GM12892 (cell line): Measurements from ENCODE around the gene CAMP.
"Not testable (repeated sequence)": the region's sequence is repeated elsewhere in the genome, so short reads cannot be mapped to it uniquely, and the experiment has no call there.

Experiments
- DNase-seq: peaks from one replicate; pipeline ENCODE4 v3.0.0; 2011; ENCODE audit not compliant: insufficient read length
- FAIRE-seq: peaks from 2 replicates; lab custom pipeline; 2011; peaks lifted over from hg19 to GRCh38; lab: Jason Lieb, UNC
- POLR2A ChIP-seq: IDR thresholded peaks from 2 replicates; pipeline ENCODE4 v1.6.1; 2011; ENCODE audit warnings: low read depth, low read length, control low read depth
- POLR2AphosphoS5 ChIP-seq: IDR thresholded peaks from 2 replicates; pipeline ENCODE4 v1.6.1; 2011; ENCODE audit warnings: low read depth, low read length, control low read depth
- TAF1 ChIP-seq: IDR thresholded peaks from 2 replicates; pipeline ENCODE4 v1.6.1; 2011; ENCODE audit warnings: low read depth, mild to moderate bottlenecking, control low read depth, low read length, borderline replicate concordance

CAMP gene

DNA sequence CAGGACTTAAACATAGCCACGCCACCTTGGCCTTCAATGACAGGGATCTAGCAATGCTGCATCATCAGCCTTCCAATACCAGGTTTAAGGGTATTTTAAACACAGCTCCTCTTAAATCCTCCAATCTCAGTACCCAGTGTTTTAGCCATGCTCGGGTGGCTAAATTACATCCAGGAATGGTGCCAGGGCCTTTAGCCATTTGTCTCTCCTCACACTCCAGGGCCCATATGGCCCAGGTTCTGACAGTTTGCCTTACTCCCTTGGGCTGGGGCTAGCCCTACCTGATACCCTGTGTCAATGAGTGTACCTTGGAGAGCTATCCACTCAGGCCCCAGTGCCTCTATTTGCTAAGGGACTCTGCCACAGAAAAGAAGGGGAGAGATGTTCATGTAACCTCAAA is 47.0 kb downstream of the CAMP start:
- no peak for DNase-seq
- TF ChIP-seq POLR2AphosphoS5 (no peak), TAF1 (no peak), POLR2A (no peak)
- FAIRE-seq = no peak

DNA sequence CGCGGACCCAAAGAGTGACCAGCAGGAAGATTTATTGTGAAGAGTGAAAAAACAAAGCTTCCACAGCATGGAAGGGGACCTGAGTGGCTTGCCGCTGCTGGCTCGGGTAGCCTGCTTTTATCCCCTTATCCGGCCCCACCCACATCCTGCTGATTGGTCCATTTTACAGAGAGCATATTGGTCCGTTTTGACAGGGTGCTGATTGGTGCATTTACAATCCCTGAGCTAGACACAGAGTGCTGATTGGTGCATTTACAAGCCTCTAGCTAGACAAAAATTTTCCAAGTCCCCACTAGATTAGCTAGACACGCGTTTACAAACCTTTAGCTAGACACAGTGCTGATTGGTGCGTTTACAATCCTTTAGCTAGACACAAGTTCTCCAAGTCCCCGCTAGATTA is 47.9 kb downstream of the CAMP start:
- FAIRE-seq = not testable (repeated sequence)

DNA sequence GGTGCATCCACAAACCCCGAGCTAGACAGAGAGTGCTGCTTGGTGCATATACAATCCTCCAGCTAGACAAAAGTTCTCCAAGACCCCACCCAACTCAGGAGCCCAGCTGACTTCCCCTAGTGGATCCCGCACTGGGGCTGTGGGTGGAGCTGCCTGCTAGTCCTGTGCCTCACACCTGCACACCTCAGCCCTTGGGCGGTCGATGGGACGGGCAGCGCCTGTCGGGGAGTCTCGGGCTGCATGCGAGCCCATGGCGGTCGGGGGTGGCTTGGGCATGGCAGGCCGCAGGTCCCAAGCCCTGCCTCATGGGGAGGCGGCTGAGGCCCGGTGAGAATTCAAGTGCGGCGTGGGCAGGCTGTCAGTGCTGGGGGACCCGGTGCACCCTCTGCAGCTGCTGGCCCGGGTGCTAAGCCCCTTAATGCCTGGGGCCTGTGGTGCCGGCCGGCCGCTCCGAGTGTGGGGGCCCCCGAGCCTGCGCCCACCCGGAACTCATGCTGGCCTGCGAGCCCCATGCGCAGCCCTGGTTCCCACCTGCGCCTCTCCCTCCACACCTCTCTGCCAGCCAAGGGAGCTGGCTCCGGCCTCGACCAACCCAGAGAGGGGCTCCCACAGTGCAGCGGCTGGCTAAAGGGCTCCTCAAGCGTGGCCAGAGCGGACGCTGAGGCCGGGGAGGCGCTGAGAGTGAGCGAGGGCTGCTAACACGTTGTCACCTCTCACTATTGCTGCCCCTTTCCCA is 48.6 kb downstream of the CAMP start:
- no peak for TF ChIP-seq TAF1
- no peak for TF ChIP-seq POLR2AphosphoS5
- TF ChIP-seq POLR2A = no peak
- DNase-seq (no peak), FAIRE-seq (no peak)

More for the DNA sequence above, 47.9 kb downstream of the CAMP start:
- not testable (repeated sequence) for DNase-seq

DNA sequence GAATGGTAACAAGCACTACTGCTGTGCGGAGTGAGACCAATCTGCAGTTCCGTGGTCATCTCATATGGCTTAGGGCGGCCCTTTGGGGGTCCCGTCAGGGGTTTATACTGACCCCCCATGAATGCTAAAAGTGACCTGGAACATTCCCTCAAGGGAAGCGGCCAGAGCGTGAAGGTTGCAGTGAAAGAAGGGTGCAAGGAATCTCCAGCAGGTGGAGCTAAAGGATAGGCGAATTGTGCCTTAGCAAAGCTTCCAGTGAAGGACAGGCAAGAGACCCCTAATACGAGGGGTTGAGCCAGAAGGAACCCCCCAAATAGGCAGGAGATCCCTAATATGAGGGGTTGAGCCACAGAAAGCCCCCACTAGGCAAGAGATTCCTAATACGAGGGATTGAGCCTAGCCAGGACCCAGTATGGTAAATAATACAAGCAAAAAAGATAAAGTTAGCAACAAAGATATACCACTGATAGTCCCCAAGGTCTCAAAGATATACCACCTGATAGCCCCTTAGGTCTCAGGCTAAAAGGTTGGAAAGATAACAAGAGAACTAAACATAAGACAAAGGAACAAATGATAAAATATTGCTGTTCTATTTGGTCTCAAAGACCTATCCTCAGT is 50.4 kb downstream of the CAMP start:
- DNase-seq = peak; percentile 60
- peak; percentile 78 for FAIRE-seq
- TF ChIP-seq POLR2A (no peak), TAF1 (no peak), POLR2AphosphoS5 (no peak; the same call in 1 of the 2 replicates)

DNA sequence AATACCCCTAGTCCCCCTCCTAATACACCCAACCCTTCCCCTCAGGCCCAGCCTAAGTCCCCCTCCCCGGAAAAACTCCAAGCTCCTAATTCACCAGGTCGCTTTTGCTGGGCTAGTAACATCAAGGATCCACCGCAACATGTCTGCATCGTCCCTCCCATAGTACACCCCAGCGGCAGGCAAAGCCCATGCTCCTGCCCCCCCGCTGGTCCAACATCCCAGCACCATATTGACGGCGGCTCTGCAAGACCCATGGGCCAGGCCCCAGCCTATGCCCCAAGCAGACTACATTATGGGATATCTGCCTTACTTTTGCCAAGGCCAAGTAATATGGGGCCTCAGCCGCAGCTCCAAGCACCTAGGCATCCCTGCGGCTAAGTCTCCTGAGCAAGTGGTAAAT is 51.2 kb downstream of the CAMP start:
- DNase-seq (no peak), FAIRE-seq (no peak)
- no peak for TF ChIP-seq POLR2AphosphoS5
- no peak for TF ChIP-seq TAF1
- TF ChIP-seq POLR2A = no peak
